Subcutaneous abdominal adipose tissue (tissue), 5 donors: ENCODE results near the gene ARL3.
"Not testable (repeated sequence)": the region's sequence is repeated elsewhere in the genome, so short reads cannot be mapped to it uniquely, and the experiment has no call there.

Experiments
- H3K27ac ChIP-seq: one replicate; pipeline ENCODE4 v1.7.0; 2013; ENCODE audit warnings: low read depth, mild to moderate bottlenecking, inconsistent platforms, low read length, moderate library complexity
- H3K27me3 ChIP-seq, 5 donors: one replicate each; pipeline ENCODE4 v1.7.0; 2013; ENCODE audit warnings: low read length in 5 of 5, inconsistent platforms in 1 of 5; ENCODE audit not compliant: control insufficient read depth in 5 of 5, insufficient read depth in 4 of 5
- H3K36me3 ChIP-seq, 5 donors: one replicate each; pipeline ENCODE4 v1.7.0; 2013; ENCODE audit warnings: low read length in 5 of 5; ENCODE audit not compliant: control insufficient read depth in 5 of 5, insufficient read depth in 5 of 5
- H3K4me1 ChIP-seq, 5 donors: one replicate each; pipeline ENCODE4 v1.7.0; 2013; ENCODE audit warnings: low read length in 5 of 5, mild to moderate bottlenecking in 3 of 5, moderate library complexity in 1 of 5; ENCODE audit not compliant: control insufficient read depth in 5 of 5, insufficient read depth in 5 of 5
- H3K4me3 ChIP-seq, 5 donors: one replicate each; pipeline ENCODE4 v1.7.0; 2013; ENCODE audit warnings: low read length in 5 of 5, low read depth in 1 of 5
- H3K9ac ChIP-seq, 5 donors: one replicate each; pipeline ENCODE4 v1.7.0; 2013; ENCODE audit warnings: low read length in 5 of 5, mild to moderate bottlenecking in 4 of 5, moderate library complexity in 3 of 5
- H3K9me3 ChIP-seq, 5 donors: one replicate each; pipeline ENCODE4 v1.7.0; 2013; ENCODE audit warnings: low read length in 5 of 5; ENCODE audit not compliant: control insufficient read depth in 5 of 5
- donor health status: healthy.
- donor health status: healthy.
- donor health status: healthy.
- donor health status: healthy.
- donor health status: healthy.

The ARL3 gene

DNA sequence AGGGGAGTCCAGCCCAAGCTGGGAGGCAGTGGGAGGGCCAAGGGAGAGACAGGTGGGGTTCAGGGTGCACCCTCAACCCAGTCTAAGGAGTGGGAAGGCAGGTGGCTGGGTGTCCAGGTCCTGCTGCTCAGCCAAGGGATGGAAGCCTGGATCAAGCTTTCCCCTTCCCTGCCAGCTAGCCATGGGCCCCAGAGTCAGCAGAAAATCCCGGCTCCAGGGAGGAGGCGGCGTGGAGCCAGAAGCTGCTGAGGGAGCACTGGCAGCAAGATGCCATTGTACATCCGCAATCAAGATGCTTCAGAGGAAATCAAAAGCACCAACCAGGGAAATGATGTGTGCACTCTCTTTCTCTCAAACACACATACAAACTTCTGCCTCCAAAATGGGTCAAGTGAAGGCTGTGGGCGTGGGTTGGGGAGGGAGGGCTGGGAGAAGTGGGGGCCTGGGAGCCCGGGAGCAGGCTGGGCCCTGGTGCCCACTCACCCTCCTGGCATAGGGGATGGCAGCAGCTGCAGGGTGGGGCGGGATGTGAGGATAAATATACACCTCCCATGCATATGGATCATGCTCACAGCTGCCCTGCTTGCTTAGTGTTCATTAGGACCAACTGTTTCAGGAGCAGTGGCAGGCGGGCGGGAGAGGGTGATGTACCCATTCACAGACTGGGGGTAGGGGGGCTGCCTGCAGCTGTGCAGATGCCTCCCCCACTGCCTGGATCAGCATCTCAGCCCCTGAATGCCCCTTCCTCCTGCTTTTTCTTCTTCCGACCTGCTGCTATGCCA, 45.7 kb downstream of the ARL3 start:
- Histone ChIP-seq H3K4me1 (peaks cover 0 to 19% (median 11%) of the 10 kb centered on the region in 5 donors), H3K27me3 (no peaks in the 10 kb centered on the region), H3K9me3 (no peaks in the 10 kb centered on the region), H3K27ac (no peak overlapping the region), H3K9ac (no peak overlapping the region), H3K36me3 (peaks cover 0 to 4% (median 0%) of the 10 kb centered on the region in 5 donors), H3K4me3 (no peak overlapping the region)

DNA sequence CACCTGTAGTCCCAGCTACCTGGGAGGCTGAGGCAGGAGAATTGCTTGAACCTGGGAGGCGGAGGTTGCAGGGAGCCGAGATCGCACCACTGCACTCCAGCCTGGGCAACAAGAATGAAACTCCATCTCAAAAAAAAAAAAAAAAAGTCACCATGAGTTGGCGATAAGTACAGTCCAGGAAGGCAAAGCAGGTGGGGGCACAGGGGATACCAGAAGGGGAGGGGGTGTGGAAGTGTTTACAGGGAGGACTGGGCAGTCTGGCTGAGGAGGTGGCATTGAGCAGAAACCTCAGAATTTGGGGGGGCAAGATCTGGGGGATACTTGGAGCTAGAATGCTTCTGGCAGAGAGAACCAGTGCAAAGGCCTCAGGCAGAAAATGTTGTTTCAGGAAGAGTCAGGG, 46.8 kb downstream of the ARL3 start:
- H3K9me3 ChIP-seq, H3K4me3 ChIP-seq, H3K36me3 ChIP-seq, H3K27ac ChIP-seq, H3K27me3 ChIP-seq, H3K9ac ChIP-seq: not testable (repeated sequence)
- H3K4me1 ChIP-seq = peaks cover 0 to 11% (median 6%) of the 10 kb centered on the region in 5 donors

DNA sequence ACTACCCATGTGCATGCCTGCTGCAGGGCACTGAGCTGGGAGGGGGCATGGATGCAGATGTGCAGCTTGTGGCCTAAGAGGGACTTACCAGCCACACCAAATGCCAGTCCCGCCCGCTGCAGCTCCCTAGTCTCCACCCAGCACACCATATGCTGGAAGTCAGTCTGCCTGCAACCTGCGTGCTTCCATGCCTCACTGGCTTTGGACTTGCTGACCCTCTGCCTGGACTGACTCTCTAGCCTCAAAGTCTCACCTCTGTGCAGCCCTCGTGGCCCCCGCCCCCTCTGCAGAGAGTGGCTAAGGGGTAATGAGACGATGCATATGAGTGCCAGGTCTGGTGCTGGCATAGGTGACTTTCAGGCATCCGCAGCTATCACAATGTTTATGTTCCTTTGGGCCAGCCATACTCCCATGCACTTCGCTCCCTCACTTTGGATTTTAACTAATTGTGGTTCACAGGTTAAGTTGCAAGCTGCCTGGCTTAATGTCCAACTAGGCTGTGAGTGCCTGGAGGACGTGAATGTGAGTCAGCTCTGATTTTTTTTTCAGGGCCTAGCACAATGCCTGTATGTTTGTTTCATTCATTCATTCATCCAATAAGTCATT, 48.2 kb downstream of the ARL3 start:
- peaks cover 0 to 16% (median 10%) of the 10 kb centered on the region in 5 donors for H3K4me1 ChIP-seq
- no peak overlapping the region for H3K9ac ChIP-seq
- H3K9me3 ChIP-seq = no peaks in the 10 kb centered on the region
- H3K27ac ChIP-seq = no peak overlapping the region
- peaks cover 0 to 4% (median 0%) of the 10 kb centered on the region in 5 donors for H3K36me3 ChIP-seq
- H3K4me3 ChIP-seq = no peak overlapping the region
- no peaks in the 10 kb centered on the region for H3K27me3 ChIP-seq

DNA sequence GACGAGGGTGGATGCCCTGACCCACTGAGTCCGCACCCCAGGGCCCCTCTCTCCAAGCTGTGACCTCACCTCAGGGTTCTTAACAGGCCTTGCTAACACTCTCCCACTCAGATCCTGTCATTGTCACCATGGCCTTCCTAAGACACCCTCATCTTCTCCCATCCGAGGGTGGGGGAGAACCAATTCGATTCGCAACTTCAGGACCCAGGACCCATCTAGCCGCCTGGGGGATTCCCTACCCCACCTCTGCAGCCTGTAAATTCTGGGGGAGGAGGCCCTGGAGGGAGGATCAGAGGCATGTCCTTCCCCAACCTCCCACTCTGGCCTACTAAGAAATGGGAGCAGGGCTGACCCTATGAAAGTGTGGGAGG, 52.6 kb downstream of the ARL3 start:
- peaks cover 0 to 30% (median 22%) of the 10 kb centered on the region in 5 donors for H3K36me3 ChIP-seq
- H3K27me3 ChIP-seq = no peaks in the 10 kb centered on the region
- no peak overlapping the region for H3K27ac ChIP-seq
- no peaks in the 10 kb centered on the region for H3K9me3 ChIP-seq
- H3K4me3 ChIP-seq = no peak overlapping the region
- H3K4me1 ChIP-seq = peaks cover 3 to 34% (median 30%) of the 10 kb centered on the region in 5 donors
- H3K9ac ChIP-seq = no peak overlapping the region

DNA sequence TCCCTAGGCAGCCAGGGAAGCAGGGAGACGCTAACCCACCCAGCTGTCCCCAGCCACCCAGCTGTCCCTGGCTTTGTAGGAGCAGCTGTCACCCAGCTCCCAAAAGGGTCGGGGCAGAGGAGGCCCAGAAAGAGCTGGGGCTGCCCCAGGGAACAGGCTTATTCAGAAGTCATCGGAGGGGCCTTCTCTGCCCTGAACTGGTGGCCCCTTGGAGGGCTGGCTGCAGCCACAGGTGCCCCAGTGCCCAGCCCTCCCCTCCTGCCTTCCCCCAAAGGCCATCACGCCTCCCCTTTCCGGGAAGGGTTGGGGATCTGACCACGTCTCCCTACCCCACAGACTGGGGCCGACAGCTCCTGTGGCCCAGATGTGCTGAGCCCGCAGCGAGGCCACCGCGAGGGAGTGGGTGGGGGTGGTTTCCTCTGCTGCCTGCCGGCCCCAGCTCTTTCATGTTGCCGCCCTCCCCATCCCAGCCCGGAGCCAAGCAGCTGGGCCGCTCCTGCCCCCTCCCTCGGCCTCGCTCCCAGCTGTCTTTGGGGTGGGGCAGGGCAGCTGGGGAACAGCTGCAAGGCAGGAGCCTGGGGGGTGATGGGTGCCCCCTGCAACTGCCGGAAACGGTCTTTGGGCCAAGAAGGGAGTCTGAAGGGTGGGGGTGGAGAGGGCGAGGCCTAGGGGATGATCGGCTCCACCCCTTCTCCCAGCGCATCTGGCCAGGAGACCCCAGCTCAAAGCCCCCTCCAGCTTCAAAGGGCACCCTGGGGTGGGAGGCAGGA, 53.1 kb downstream of the ARL3 start:
- peak overlapping the region in 1 of 5 donors; percentile 43 for H3K9ac ChIP-seq

DNA sequence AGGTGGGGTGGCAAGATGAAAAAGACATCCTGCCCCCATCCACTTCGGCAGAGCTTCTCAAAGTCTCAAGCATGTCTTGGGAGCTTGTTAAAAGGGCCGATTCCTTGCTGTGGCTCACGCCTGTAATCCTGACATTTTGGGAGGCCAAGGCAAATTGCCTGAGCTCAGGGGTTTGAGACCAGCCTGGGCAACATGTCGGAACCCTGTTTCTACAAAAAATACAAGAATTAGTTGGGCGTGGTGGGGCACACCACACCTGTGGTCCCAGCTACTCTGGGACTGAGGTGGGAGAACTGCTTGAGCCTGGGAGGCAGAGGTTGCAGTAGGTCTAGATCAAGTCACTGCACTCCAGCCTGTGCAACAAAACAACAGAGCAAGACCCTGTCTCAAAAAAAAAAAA, 55.4 kb downstream of the ARL3 start:
- Histone ChIP-seq H3K9me3 (no peaks in the 10 kb centered on the region), H3K27me3 (no peaks in the 10 kb centered on the region), H3K9ac (no peak overlapping the region), H3K27ac (peak overlapping the region; percentile 57), H3K4me1 (peaks cover 3 to 40% (median 30%) of the 10 kb centered on the region in 5 donors), H3K36me3 (peaks cover 0 to 52% (median 48%) of the 10 kb centered on the region in 5 donors), H3K4me3 (no peak overlapping the region)

More for the DNA sequence above, 53.1 kb downstream of the ARL3 start:
- no peaks in the 10 kb centered on the region for H3K9me3 ChIP-seq
- H3K36me3 ChIP-seq = peaks cover 0 to 35% (median 28%) of the 10 kb centered on the region in 5 donors
- no peak overlapping the region for H3K27ac ChIP-seq
- H3K27me3 ChIP-seq = no peaks in the 10 kb centered on the region
- no peak overlapping the region for H3K4me3 ChIP-seq
- peaks cover 3 to 34% (median 30%) of the 10 kb centered on the region in 5 donors for H3K4me1 ChIP-seq

DNA sequence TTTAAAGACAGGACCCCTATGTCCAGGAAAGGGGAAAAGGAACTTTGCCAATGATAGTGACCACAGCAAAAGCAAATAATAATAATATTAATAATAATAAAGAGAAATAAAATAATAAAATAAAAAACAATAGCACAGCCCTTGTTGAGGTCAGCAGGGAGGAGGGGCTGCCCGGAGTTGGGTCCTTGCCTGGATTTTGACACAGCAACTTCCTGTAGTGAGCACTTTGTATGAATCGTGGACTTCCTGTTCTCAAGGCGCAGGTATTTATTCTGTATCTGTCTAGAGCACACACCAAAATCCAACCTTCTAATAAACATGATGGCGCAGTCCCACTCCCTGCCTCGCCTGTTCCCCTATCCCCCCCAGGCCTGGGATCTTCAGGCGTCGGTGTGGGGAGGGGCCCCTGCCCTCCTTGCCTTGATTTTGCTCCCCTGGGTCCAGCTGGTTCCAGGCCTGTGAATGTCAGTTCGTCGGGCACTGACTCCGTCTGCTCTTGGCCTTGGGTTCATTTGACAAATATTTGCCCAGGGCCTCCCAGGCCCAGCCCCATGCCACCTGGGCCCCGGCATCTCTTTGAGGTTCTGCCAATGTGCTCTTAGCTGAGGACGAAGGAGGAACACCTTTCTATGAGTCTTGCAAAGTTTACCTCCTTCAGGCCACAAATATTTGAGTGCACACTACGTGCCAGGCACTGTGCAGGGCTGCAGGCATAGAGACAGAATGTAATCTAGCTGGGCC, 56.0 kb downstream of the ARL3 start:
- peaks cover 0 to 59% (median 55%) of the 10 kb centered on the region in 5 donors for H3K36me3 ChIP-seq
- no peaks in the 10 kb centered on the region for H3K9me3 ChIP-seq
- peak overlapping the region in 1 of 5 donors; percentile 7 for H3K9ac ChIP-seq
- H3K4me1 ChIP-seq = peaks cover 3 to 46% (median 36%) of the 10 kb centered on the region in 5 donors
- no peaks in the 10 kb centered on the region for H3K27me3 ChIP-seq
- peak overlapping the region; percentile 57 for H3K27ac ChIP-seq
- no peak overlapping the region for H3K4me3 ChIP-seq

DNA sequence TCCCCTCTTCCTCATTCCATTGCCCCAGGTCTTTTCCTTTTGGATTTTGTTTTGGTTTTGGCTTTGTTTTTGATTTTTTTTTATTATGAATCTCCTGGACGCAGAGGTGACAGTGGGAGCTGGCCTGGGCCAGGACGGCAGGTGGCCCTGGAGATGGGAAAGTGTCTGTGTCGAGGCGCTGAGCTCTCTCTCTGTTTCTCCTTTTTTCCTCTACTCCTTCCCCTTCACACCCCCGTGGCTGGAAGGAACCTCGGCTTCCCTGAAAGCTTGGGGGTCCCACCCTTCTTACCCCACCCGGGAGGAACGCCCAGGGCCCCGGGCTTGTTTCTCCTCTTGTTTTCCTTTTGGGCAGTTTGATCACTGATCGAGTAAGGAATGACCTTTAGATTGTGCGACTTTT, 56.7 kb downstream of the ARL3 start:
- Histone ChIP-seq H3K27ac (peak overlapping the region; percentile 57), H3K27me3 (no peaks in the 10 kb centered on the region), H3K4me3 (no peak overlapping the region), H3K9ac (no peak overlapping the region), H3K9me3 (no peaks in the 10 kb centered on the region), H3K36me3 (peaks cover 0 to 64% (median 60%) of the 10 kb centered on the region in 5 donors), H3K4me1 (peaks cover 3 to 50% (median 43%) of the 10 kb centered on the region in 5 donors)

DNA sequence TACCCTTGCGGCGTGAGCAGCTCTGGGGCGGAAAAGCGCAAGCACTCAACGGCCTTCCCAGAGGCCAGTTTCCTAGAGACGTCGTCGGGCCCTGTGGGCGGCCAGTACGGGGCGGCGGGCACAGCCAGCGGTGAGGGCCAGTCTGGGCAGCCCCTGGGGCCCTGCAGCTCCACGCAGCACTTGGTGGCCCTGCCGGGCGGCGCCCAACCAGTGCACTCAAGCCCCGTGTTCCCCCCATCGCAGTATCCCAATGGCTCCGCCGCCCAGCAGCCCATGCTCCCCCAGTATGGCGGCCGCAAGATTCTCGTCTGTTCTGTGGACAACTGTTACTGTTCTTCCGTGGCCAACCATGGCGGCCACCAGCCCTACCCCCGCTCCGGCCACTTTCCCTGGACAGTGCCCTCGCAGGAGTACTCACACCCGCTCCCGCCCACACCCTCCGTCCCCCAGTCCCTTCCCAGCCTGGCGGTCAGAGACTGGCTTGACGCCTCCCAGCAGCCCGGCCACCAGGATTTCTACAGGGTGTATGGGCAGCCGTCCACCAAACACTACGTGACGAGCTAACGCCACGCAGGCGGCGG, 57.3 kb downstream of the ARL3 start:
- Histone ChIP-seq H3K9ac (no peak overlapping the region), H3K4me1 (peaks cover 7 to 56% (median 49%) of the 10 kb centered on the region in 5 donors), H3K27me3 (no peaks in the 10 kb centered on the region), H3K4me3 (no peak overlapping the region), H3K36me3 (peaks cover 0 to 69% (median 63%) of the 10 kb centered on the region in 5 donors), H3K27ac (peak overlapping the region; percentile 57), H3K9me3 (no peaks in the 10 kb centered on the region)
